ENCODE measurements around the gene CBX4.

GRCh38 chr17:79813297-79814126 lies 25.7 kb downstream of the CBX4 start:
- TF ChIP-seq CTCF (conservative IDR thresholded peaks at IDR 0.05) (no peak), ZFX (IDR thresholded peaks at IDR 0.05) (no peak)

Data from C4-2B (cell line).